Measurements from ENCODE around the gene ARHGEF28. TPM values are rescaled to one million over a fixed set of nuclear protein-coding genes. Genes with fewer than 3 reads are reported as not detected.
A peak's percentile ranks its signal among the peaks of the same experiment; 100 is the strongest.

ARHGEF28 gene
- total and polyA plus RNA-seq, 2 donors: 7.3 to 7.4 TPM

GRCh38 chr5:73826301-73827105 is 200.5 kb downstream of the ARHGEF28 start:
- DNase-seq (ENCODE audit: low read depth in 6 of 9, low spot score in 9 of 9): peak in 4 of 9 donors; percentile 4 to 35 (median 10)
- H3K27ac ChIP-seq (ENCODE audit: low read depth in 1 of 2, low read length in 1 of 2): peak overlapping the region; percentile 20 to 74
- H3K4me3 ChIP-seq (ENCODE audit: low read length in 2 of 2): no peak overlapping the region
- H3K27me3 ChIP-seq (ENCODE audit: control insufficient read depth in 2 of 2, insufficient read depth in 1 of 2, low read length in 1 of 2): no peaks in the 10 kb centered on the region
- H3K9me3 ChIP-seq (ENCODE audit: control insufficient read depth in 2 of 2, insufficient read depth in 1 of 2, low read length in 1 of 2): no peaks in the 10 kb centered on the region
- H3K36me3 ChIP-seq (ENCODE audit: control insufficient read depth in 2 of 2, insufficient read depth in 2 of 2, low read length in 1 of 2): no peaks in the 10 kb centered on the region
- H3K4me1 ChIP-seq (ENCODE audit: control insufficient read depth in 2 of 2, insufficient read depth in 2 of 2, low read length in 2 of 2): peaks cover 0 to 9% of the 10 kb centered on the region in 2 donors
- WGBS: 89% methylated on average over 7 of the region's 7 CpGs

- Histone ChIP-seq H3K9me3 (ENCODE audit: control insufficient read depth in 2 of 2, insufficient read depth in 1 of 2, low read length in 1 of 2) (no peaks in the 10 kb centered on the region), H3K27me3 (ENCODE audit: control insufficient read depth in 2 of 2, insufficient read depth in 1 of 2, low read length in 1 of 2) (no peaks in the 10 kb centered on the region), H3K27ac (ENCODE audit: low read depth in 1 of 2, low read length in 1 of 2) (no peak overlapping the region), H3K4me1 (ENCODE audit: control insufficient read depth in 2 of 2, insufficient read depth in 2 of 2, low read length in 2 of 2) (peaks cover 0 to 9% of the 10 kb centered on the region in 2 donors), H3K4me3 (ENCODE audit: low read length in 2 of 2) (no peak overlapping the region), H3K36me3 (ENCODE audit: control insufficient read depth in 2 of 2, insufficient read depth in 2 of 2, low read length in 1 of 2) (no peaks in the 10 kb centered on the region)
- DNase-seq (ENCODE audit: low read depth in 6 of 9, low spot score in 9 of 9): no peak
- 88% methylated on average over 1 of the region's 1 CpG for WGBS
These were observed 201.1 kb downstream of the ARHGEF28 start for GRCh38 chr5:73827106-73827450.

- Histone ChIP-seq H3K27me3 (ENCODE audit: control insufficient read depth in 2 of 2, insufficient read depth in 1 of 2, low read length in 1 of 2) (no peaks in the 10 kb centered on the region), H3K4me1 (ENCODE audit: control insufficient read depth in 2 of 2, insufficient read depth in 2 of 2, low read length in 2 of 2) (peaks cover 0 to 9% of the 10 kb centered on the region in 2 donors), H3K4me3 (ENCODE audit: low read length in 2 of 2) (no peak overlapping the region), H3K9me3 (ENCODE audit: control insufficient read depth in 2 of 2, insufficient read depth in 1 of 2, low read length in 1 of 2) (no peaks in the 10 kb centered on the region), H3K36me3 (ENCODE audit: control insufficient read depth in 2 of 2, insufficient read depth in 2 of 2, low read length in 1 of 2) (no peaks in the 10 kb centered on the region), H3K27ac (ENCODE audit: low read depth in 1 of 2, low read length in 1 of 2) (no peak overlapping the region)
- WGBS: 94% methylated on average over 3 of the region's 3 CpGs
- no peak for DNase-seq (ENCODE audit: low read depth in 6 of 9, low spot score in 9 of 9)
These were observed 202.5 kb downstream of the ARHGEF28 start for GRCh38 chr5:73828465-73828864.

GRCh38 chr5:73830646-73831045 is 204.7 kb downstream of the ARHGEF28 start:
- DNase-seq (ENCODE audit: low read depth in 6 of 9, low spot score in 9 of 9): no peak
- Histone ChIP-seq H3K4me1 (ENCODE audit: control insufficient read depth in 2 of 2, insufficient read depth in 2 of 2, low read length in 2 of 2) (peaks cover 0 to 4% of the 10 kb centered on the region in 2 donors), H3K9me3 (ENCODE audit: control insufficient read depth in 2 of 2, insufficient read depth in 1 of 2, low read length in 1 of 2) (no peaks in the 10 kb centered on the region), H3K27ac (ENCODE audit: low read depth in 1 of 2, low read length in 1 of 2) (no peak overlapping the region), H3K27me3 (ENCODE audit: control insufficient read depth in 2 of 2, insufficient read depth in 1 of 2, low read length in 1 of 2) (no peaks in the 10 kb centered on the region), H3K4me3 (ENCODE audit: low read length in 2 of 2) (no peak overlapping the region), H3K36me3 (ENCODE audit: control insufficient read depth in 2 of 2, insufficient read depth in 2 of 2, low read length in 1 of 2) (no peaks in the 10 kb centered on the region)
- WGBS: 97% methylated on average over 1 of the region's 1 CpG

GRCh38 chr5:73831066-73831465 is 205.1 kb downstream of the ARHGEF28 start:
- Histone ChIP-seq H3K36me3 (ENCODE audit: control insufficient read depth in 2 of 2, insufficient read depth in 2 of 2, low read length in 1 of 2) (no peaks in the 10 kb centered on the region), H3K4me3 (ENCODE audit: low read length in 2 of 2) (no peak overlapping the region), H3K9me3 (ENCODE audit: control insufficient read depth in 2 of 2, insufficient read depth in 1 of 2, low read length in 1 of 2) (no peaks in the 10 kb centered on the region), H3K27me3 (ENCODE audit: control insufficient read depth in 2 of 2, insufficient read depth in 1 of 2, low read length in 1 of 2) (no peaks in the 10 kb centered on the region), H3K4me1 (ENCODE audit: control insufficient read depth in 2 of 2, insufficient read depth in 2 of 2, low read length in 2 of 2) (peaks cover 0 to under 1% of the 10 kb centered on the region in 2 donors), H3K27ac (ENCODE audit: low read depth in 1 of 2, low read length in 1 of 2) (no peak overlapping the region)
- WGBS: 95% methylated on average over 3 of the region's 3 CpGs
- no peak for DNase-seq (ENCODE audit: low read depth in 6 of 9, low spot score in 9 of 9)

GRCh38 chr5:73834693-73835092 is 208.7 kb downstream of the ARHGEF28 start:
- Histone ChIP-seq H3K27ac (ENCODE audit: low read depth in 1 of 2, low read length in 1 of 2) (no peak overlapping the region), H3K4me1 (ENCODE audit: control insufficient read depth in 2 of 2, insufficient read depth in 2 of 2, low read length in 2 of 2) (no peaks in the 10 kb centered on the region), H3K4me3 (ENCODE audit: low read length in 2 of 2) (no peak overlapping the region), H3K36me3 (ENCODE audit: control insufficient read depth in 2 of 2, insufficient read depth in 2 of 2, low read length in 1 of 2) (no peaks in the 10 kb centered on the region), H3K27me3 (ENCODE audit: control insufficient read depth in 2 of 2, insufficient read depth in 1 of 2, low read length in 1 of 2) (no peaks in the 10 kb centered on the region), H3K9me3 (ENCODE audit: control insufficient read depth in 2 of 2, insufficient read depth in 1 of 2, low read length in 1 of 2) (no peaks in the 10 kb centered on the region)
- WGBS: 91% methylated on average over 2 of the region's 2 CpGs
- DNase-seq (ENCODE audit: low read depth in 6 of 9, low spot score in 9 of 9): no peak

GRCh38 chr5:73835726-73836125 is 209.7 kb downstream of the ARHGEF28 start:
- no peaks in the 10 kb centered on the region for H3K4me1 ChIP-seq (ENCODE audit: control insufficient read depth in 2 of 2, insufficient read depth in 2 of 2, low read length in 2 of 2)
- H3K27ac ChIP-seq (ENCODE audit: low read depth in 1 of 2, low read length in 1 of 2): no peak overlapping the region
- WGBS: 79% methylated on average over 2 of the region's 2 CpGs
- no peak overlapping the region for H3K4me3 ChIP-seq (ENCODE audit: low read length in 2 of 2)
- no peaks in the 10 kb centered on the region for H3K36me3 ChIP-seq (ENCODE audit: control insufficient read depth in 2 of 2, insufficient read depth in 2 of 2, low read length in 1 of 2)
- H3K9me3 ChIP-seq (ENCODE audit: control insufficient read depth in 2 of 2, insufficient read depth in 1 of 2, low read length in 1 of 2): no peaks in the 10 kb centered on the region
- DNase-seq (ENCODE audit: low read depth in 6 of 9, low spot score in 9 of 9): no peak
- H3K27me3 ChIP-seq (ENCODE audit: control insufficient read depth in 2 of 2, insufficient read depth in 1 of 2, low read length in 1 of 2): no peaks in the 10 kb centered on the region

- Histone ChIP-seq H3K27me3 (ENCODE audit: control insufficient read depth in 2 of 2, insufficient read depth in 1 of 2, low read length in 1 of 2) (no peaks in the 10 kb centered on the region), H3K4me1 (ENCODE audit: control insufficient read depth in 2 of 2, insufficient read depth in 2 of 2, low read length in 2 of 2) (no peaks in the 10 kb centered on the region), H3K36me3 (ENCODE audit: control insufficient read depth in 2 of 2, insufficient read depth in 2 of 2, low read length in 1 of 2) (no peaks in the 10 kb centered on the region), H3K27ac (ENCODE audit: low read depth in 1 of 2, low read length in 1 of 2) (no peak overlapping the region), H3K4me3 (ENCODE audit: low read length in 2 of 2) (no peak overlapping the region), H3K9me3 (ENCODE audit: control insufficient read depth in 2 of 2, insufficient read depth in 1 of 2, low read length in 1 of 2) (no peaks in the 10 kb centered on the region)
- DNase-seq (ENCODE audit: low read depth in 6 of 9, low spot score in 9 of 9): no peak
These were observed 210.6 kb downstream of the ARHGEF28 start for GRCh38 chr5:73836607-73837006.

- 88% methylated on average over 1 of the region's 1 CpG for WGBS
- DNase-seq (ENCODE audit: low read depth in 6 of 9, low spot score in 9 of 9): no peak
These were observed 212.9 kb downstream of the ARHGEF28 start for GRCh38 chr5:73838901-73839300.

More at GRCh38 chr5:73838901-73839300, 212.9 kb downstream of the ARHGEF28 start:
- Histone ChIP-seq H3K4me1 (ENCODE audit: control insufficient read depth in 2 of 2, insufficient read depth in 2 of 2, low read length in 2 of 2) (no peaks in the 10 kb centered on the region), H3K27ac (ENCODE audit: low read depth in 1 of 2, low read length in 1 of 2) (no peak overlapping the region), H3K4me3 (ENCODE audit: low read length in 2 of 2) (no peak overlapping the region), H3K27me3 (ENCODE audit: control insufficient read depth in 2 of 2, insufficient read depth in 1 of 2, low read length in 1 of 2) (no peaks in the 10 kb centered on the region), H3K36me3 (ENCODE audit: control insufficient read depth in 2 of 2, insufficient read depth in 2 of 2, low read length in 1 of 2) (no peaks in the 10 kb centered on the region), H3K9me3 (ENCODE audit: control insufficient read depth in 2 of 2, insufficient read depth in 1 of 2, low read length in 1 of 2) (no peaks in the 10 kb centered on the region)
